AG20443 (cell line): ENCODE data around the gene CARD8.

Experiments
- DNase-seq: peaks from one replicate; pipeline ENCODE4 v3.0.0; 2012; ENCODE audit warnings: low spot score, mixed read lengths

CARD8 gene

GRCh38 chr19:48171710-48172109, 84.0 kb downstream of the CARD8 start:
- no peak for DNase-seq

DNA sequence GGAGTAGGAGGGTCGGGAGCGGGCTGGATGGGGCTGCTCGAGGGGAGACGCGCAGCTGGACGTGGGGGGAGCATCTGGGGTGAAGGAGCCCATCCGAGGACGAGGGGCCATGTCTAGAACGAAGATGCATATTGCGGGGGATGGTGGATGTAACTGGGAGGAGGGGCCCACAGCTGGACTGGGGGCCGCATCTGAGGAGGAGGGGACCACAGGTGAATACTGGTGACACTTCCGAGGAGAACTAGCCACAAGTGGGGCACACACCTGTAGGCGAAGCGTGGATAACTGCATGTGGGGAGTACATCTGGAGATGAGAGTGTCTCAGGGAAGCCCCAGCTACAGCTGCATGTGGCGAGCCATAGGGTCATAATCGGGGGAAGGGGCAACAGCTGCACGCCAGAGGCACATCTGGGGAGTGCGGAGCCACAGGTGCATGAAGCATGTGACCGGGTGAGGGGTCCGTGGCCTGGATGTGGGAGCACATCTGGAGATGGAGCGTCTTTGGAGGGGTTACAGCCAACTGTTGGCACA, 84.8 kb downstream of the CARD8 start:
- DNase-seq, result no peak

DNA sequence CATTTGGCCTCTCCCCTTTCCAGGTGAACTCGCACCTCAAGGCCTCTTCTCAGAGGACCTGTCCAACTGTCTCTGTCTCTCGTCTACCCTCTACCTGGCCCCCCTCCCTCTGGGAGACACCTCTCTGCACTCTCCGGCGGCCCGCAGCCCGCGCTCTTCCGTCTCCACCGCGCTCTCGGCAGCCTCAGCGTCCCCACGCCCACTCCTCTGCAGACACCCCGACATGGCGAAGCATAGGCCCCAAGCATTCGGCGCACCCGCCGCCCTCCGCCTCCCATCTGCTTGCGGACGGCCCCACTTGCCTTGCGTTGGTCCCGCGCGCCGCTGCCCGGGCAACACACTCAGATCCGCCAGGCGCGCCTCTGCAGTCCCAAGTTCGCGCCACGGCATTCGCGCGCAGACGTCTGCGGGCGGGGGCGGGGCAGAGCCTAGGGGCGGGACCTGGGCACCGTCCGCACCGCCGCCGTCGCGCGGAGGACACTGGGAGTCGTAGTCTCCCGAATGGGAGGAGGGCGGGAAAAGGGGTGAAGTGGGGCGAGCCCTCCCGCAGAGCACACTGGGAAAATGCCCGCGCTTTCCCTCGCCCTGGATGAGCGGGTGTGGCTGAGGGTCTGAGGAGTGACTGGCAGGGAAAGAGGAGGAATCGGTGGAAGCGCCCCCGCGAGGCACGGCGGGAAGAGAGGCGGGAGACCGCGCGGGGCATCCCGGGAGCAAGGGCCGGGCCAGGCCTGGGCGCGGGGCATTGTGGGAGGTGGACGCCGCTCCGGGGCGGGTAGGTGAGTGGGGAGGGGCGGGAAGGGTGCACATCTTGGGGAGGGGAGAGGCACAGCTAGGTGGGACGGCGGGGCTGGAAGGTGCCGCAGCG, 85.5 kb downstream of the CARD8 start, which contains the start of the genes LIG1 and ZSWIM9:
TSS of gene LIG1 (minus strand) at position 406 of the 865 bp plus-strand sequence. CDS start 4,778 bp downstream, outside the sequence.
TSS of gene ZSWIM9 (plus strand) at position 742 of the 865 bp plus-strand sequence. CDS start 1,123 bp downstream, outside the sequence.
- peak; percentile 98 for DNase-seq

- DNase-seq, result peak; percentile 94
These were observed 86.2 kb downstream of the CARD8 start for GRCh38 chr19:48169578-48169938.

- no peak for DNase-seq
These were observed 87.0 kb downstream of the CARD8 start for GRCh38 chr19:48168689-48169088.

- DNase-seq, result no peak
These were observed 97.4 kb downstream of the CARD8 start for GRCh38 chr19:48158210-48158790.
